Measurements from ENCODE around the gene SLC25A19.

DNA sequence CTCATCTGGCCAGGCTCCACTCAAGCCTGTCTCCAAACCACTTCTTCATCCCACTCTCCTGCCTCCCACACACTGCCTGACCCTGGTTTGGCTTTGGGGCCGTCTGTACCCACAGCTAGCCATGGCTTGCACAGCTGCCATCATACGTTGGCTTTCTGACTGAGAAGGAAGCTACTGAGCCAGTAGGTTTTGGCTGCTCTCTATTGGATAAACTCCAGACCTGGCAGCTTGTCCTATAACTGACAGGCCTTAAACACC lies 22.2 kb downstream of the SLC25A19 start:
- TF ChIP-seq EZH2 (IDR thresholded peaks at IDR 0.05; ENCODE audit: insufficient read depth, poor library complexity, severe bottlenecking) = no peak
- TF ChIP-seq EZH2phosphoT487 (IDR thresholded peaks at IDR 0.05; ENCODE audit: insufficient read depth, low read depth) = no peak
